GM18951 (cell line): ENCODE results near the gene FZD4.
"Not testable (repeated sequence)": the region's sequence is repeated elsewhere in the genome, so short reads cannot be mapped to it uniquely, and the experiment has no call there.

Experiments used
- POLR2A ChIP-seq: IDR thresholded peaks from 4 replicates; pipeline ENCODE4 v1.6.1; 2011; ENCODE audit warnings: mild to moderate bottlenecking; ENCODE audit not compliant: insufficient read length, insufficient read depth; ENCODE audit errors: extremely low read depth
- in situ Hi-C: fragments of 300-500 bp; cut with MboI; formaldehyde crosslinking; loops from one replicate; pipeline ENCODE4 v1.12.0; 2022; ENCODE audit warnings: low sequenced_read_pairs, mixed read lengths, inconsistent platforms; ENCODE audit not compliant: unreplicated experiment

Gene FZD4

GRCh38 chr11:86923999-86924766, 31.0 kb downstream of the FZD4 start:
- TF ChIP-seq POLR2A: no peak
- in situ Hi-C loops: no loop called here

DNA sequence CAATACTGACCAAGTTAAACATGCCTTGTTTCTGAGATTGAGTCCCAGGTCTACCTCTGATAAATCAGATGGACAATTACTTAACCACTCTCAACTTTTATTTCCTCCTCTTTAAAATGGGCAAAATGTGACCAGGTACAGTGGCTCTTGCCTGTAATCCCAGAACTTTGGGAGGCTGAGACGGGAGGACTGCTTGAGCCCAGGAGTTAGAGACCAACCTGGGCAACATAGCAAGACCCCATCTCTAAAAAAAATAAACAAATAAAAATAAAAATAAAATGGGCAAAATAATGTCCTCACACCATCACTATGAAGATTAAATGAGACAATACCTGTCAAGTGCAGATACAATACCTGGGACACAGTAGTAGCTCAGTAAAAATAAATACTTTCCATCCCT, 33.0 kb downstream of the FZD4 start:
- in situ Hi-C loops: no loop called here
- TF ChIP-seq POLR2A: no peak

DNA sequence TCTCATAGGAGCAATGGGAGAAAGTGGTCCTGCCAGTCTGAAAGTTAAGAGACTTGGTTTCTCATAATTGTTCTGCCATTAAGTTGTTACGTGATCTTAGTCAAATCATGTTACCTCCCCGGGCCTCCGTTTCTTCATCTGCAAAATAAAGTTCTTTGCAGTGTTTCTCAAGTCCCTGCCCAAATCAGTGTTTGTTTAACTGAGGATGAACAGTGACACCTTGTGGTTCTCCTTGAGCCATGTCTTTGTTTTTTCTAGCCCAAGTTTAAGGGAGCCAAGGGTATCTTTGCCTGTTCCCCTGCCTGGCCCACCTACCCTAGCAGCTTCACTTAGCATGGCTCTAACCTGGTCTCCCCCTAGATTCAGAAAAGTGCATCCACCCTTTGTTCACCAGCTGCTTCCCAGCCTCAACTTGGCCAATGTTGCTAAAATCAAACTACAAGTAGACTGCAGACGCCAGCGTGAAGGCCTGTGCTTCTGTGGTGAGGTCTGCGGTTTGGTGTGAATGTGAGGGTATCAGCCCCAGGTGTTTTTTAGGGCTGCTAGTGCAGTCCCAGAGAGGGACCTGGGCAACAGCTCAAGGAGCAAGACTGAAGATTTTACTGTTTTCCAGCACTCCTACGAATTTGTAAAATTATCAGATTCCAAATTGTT, 35.5 kb downstream of the FZD4 start:
- in situ Hi-C loops: no loop called here
- no peak for TF ChIP-seq POLR2A

DNA sequence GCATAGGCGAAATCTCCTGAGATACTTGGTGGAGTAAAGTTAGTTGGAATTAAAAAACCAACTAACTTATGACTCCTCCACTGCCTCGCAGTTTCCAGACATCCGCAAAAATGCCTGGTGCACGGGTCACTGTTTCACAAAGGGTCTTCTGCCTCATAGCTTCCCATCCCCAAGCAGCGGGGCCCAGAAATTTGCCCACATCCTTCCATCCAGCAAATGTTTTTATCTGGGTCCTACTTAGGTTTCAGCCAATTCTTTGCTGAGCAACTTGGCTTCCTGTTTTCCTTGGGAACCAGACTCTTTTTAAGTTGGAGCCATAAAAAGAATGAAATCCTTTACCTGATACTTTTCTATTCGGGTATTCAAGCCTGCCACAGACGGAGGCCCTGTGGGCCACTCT, 36.2 kb downstream of the FZD4 start:
- in situ Hi-C loops: no loop called here

GRCh38 chr11:86918496-86918895, 36.7 kb downstream of the FZD4 start:
- no peak for TF ChIP-seq POLR2A
- in situ Hi-C loops: no loop called here

More for the DNA sequence above, 36.2 kb downstream of the FZD4 start:
- no peak for TF ChIP-seq POLR2A

- in situ Hi-C loops: no loop called here
- TF ChIP-seq POLR2A: no peak
These were observed 37.6 kb downstream of the FZD4 start for GRCh38 chr11:86917589-86917988.

- no peak for TF ChIP-seq POLR2A
- in situ Hi-C loops: no loop called here
These were observed 38.9 kb downstream of the FZD4 start for GRCh38 chr11:86916330-86916729.

DNA sequence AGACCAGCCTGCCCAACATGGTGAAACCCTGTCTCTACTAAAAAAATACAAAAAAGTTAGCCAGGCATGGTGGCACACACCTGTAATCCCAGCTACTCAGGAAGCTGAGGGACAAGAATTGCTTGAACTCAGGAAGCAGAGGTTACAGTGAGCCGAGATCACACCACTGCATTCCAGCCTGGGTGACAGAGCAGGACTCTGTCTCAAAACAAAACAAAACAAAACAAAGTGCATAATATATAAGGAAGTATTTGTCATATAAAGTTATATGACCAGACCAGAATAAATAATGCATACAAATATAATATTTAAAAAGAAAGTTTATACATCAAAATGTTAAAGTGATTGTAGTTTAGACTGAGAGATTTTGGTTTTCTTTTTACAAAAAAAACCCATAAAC, 39.3 kb downstream of the FZD4 start:
- in situ Hi-C loops: not testable (repeated sequence)

GRCh38 chr11:86914865-86915519, 40.2 kb downstream of the FZD4 start:
- no peak for TF ChIP-seq POLR2A
- in situ Hi-C loops: no loop called here

GRCh38 chr11:86912238-86912637, 43.0 kb downstream of the FZD4 start:
- no peak for TF ChIP-seq POLR2A
- in situ Hi-C loops: no loop called here

DNA sequence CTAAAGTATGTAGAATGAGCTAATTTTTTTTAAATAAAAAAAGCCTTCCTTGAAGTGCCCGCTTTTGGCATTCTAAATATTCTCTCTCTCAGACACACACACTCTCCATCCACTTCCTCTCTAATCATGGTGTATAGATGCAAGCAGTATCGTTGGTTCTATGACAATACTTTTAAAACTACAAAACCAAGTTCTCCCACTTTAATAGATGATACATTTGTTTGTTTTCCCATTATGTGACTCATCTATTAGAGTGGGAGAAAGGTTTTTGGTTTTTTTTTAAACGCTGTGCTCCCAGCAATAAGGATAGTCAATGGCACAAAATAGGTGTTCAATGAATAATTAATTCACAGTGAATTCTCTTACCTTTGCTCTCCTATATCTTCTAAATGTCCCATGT, 44.6 kb downstream of the FZD4 start:
- TF ChIP-seq POLR2A: no peak
- in situ Hi-C loops: no loop called here

DNA sequence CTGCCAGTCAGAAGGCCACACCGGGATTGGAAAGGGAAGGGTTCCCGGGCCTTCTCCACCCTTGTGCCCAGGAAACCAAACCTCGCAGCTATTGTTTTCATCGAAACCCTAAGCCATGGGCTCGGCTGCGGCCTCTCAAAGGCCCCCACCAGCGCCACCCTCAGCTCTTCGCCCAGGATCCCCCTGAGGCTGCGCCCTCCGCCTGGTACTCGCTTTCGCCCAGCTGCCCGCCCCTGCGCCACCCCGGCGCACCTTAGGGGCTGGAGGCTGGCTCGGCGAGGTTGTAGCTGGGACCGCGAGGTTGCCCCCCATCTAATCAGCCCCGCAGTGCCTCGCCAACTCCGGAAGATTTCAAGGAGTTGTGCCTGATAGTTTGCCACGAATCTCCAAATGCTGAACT, 49.0 kb downstream of the FZD4 start:
- no peak for TF ChIP-seq POLR2A
- in situ Hi-C loops: no loop called here

DNA sequence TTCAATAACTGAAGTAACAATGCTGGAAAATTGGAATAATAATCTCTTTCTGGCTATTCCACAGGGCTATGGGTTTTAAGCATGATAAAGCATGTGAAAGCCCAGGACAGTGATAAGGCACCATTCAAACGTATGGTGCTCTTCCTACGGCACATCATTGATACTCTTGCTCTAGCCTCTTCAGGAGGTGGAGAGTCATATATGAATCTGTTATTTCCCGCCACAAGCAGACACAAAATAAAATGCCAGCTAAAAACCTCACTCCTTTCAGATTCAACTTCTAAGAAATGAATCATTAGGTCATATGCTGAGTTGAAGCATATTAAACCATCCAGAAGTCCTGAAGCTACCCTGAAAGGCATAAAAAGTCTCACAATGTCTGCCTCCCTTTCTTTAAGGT, 49.9 kb downstream of the FZD4 start:
- in situ Hi-C loops: no loop called here
- TF ChIP-seq POLR2A: no peak

DNA sequence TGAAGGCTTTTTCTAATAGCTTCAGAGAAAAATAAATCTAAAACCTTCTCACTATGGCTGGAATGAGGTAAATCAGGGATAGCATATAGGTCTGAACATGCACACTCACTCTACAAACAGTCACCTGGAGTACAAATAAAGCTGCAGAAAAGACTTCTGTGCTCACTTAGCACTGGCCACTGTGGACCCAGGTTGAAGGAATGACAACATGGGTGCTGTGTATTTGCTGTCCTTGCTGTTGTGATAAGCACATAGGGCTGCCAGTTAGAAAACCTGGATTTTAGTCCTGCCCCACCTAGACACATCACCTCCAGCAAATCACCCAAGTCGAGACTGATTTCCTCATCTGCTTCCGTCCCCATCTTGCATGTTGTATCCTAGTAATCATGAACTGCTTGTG, 51.2 kb downstream of the FZD4 start:
- in situ Hi-C loops: no loop called here
- TF ChIP-seq POLR2A: no peak
